Right atrium auricular region (tissue), 2 donors: ENCODE data around the gene ATP13A2. TPM values are rescaled to one million over a fixed set of nuclear protein-coding genes. Genes with fewer than 3 reads are reported as not detected.

ENCODE experiments used
- DNase-seq: peaks from one replicate; pipeline ENCODE4 v3.0.0-alpha.2; 2019; ENCODE audit warnings: low spot score
- H3K27ac ChIP-seq, 2 donors: fragments of 200-600 bp; sonication (generic); 1 replicate in 1 of 2; 2 replicates in 1 of 2; pipeline ENCODE4 v1.5.1; 2016 to 2019
- H3K27me3 ChIP-seq, 2 donors: fragments of 200-600 bp; sonication (generic); one replicate each; pipeline versions ENCODE4 v1.5.1 to v1.6.0; 2017 to 2019
- H3K36me3 ChIP-seq: fragments of 200-600 bp; sonication (generic); one replicate; pipeline ENCODE4 v1.5.1; 2016
- H3K4me1 ChIP-seq, 2 donors: fragments of 200-600 bp; sonication (generic); one replicate each; pipeline versions ENCODE4 v1.5.1 to v1.6.0; 2017 to 2019
- H3K4me3 ChIP-seq, 2 donors: fragments of 200-600 bp; sonication (generic); 1 replicate in 1 of 2; 2 replicates in 1 of 2; pipeline ENCODE4 v1.5.1; 2017 to 2019; ENCODE audit warnings: mild to moderate bottlenecking in 1 of 2, moderate library complexity in 1 of 2
- H3K9me3 ChIP-seq, 2 donors: fragments of 200-600 bp; sonication (generic); one replicate each; pipeline ENCODE4 v1.5.1; 2019
- total RNA-seq, 2 donors: library from RNA; depleted of rRNA; stranded (reverse); fragments of >200 nt; gene quantifications; one replicate each; pipeline ENCODE4 v1.1.0, GENCODE V29; 2016
- TF ChIP-seq, protein P1 (sequence below), 2 donors: fragments of 200-600 bp; sonication (generic); IDR thresholded peaks; one replicate each; pipeline ENCODE4 v1.5.1; 2019; ENCODE audit warnings: antibody characterized with exemption in 2 of 2

Gene ATP13A2
- total RNA-seq, 2 donors from 2014 or later = 13.6 to 24.2 TPM

DNA sequence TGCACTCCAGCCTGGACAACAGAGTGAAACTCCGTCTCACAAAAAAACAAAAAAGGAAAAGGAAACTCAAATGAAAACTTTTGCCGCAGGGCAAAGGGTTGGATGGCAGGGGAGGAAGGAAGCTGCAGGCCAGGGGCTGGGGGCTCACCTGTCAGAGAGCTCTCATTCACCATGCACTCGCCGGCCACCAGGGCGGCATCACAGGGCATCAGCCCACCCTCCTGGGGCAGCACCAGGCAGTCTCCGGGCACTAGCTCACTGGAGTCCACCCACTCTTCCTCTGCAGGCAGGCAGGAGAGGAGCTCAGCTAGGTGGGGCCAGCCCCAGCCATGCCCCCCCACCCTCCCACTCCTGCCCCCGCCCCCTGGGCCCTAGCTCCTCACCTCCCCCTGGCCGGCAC lies 11.9 kb downstream of the ATP13A2 start:
- Histone ChIP-seq H3K9me3 (no peaks in the 10 kb centered on the region), H3K4me3 (no peak overlapping the region), H3K4me1 (no peaks in the 10 kb centered on the region), H3K27me3 (no peaks in the 10 kb centered on the region), H3K36me3 (peaks cover 69% of the 10 kb centered on the region), H3K27ac (no peak overlapping the region)
- TF ChIP-seq, protein P1, sequence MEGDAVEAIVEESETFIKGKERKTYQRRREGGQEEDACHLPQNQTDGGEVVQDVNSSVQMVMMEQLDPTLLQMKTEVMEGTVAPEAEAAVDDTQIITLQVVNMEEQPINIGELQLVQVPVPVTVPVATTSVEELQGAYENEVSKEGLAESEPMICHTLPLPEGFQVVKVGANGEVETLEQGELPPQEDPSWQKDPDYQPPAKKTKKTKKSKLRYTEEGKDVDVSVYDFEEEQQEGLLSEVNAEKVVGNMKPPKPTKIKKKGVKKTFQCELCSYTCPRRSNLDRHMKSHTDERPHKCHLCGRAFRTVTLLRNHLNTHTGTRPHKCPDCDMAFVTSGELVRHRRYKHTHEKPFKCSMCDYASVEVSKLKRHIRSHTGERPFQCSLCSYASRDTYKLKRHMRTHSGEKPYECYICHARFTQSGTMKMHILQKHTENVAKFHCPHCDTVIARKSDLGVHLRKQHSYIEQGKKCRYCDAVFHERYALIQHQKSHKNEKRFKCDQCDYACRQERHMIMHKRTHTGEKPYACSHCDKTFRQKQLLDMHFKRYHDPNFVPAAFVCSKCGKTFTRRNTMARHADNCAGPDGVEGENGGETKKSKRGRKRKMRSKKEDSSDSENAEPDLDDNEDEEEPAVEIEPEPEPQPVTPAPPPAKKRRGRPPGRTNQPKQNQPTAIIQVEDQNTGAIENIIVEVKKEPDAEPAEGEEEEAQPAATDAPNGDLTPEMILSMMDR (IDR thresholded peaks at IDR 0.05) = no peak
- no peak for DNase-seq

DNA sequence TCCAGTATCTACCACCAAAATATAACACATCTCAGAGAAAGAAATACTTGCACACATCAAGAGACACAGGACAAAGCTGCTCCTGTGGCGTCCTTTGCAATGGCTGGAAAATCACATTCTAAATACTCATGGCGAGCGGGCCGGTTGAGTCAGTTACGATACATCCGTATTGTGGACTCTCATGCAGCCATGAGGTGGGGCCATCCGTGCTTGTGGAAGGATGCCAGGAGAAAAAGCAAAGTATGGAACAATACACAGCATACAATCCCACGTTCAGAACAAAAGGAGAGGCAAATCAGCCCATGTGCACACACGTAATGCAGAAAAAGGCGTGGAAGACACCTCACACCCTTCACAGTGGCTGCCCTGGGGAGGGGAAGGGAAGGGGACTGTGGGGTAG lies 13.1 kb downstream of the ATP13A2 start:
- DNase-seq = no peak
- Histone ChIP-seq H3K27me3 (no peaks in the 10 kb centered on the region), H3K4me1 (no peaks in the 10 kb centered on the region), H3K4me3 (no peak overlapping the region), H3K27ac (no peak overlapping the region), H3K36me3 (peaks cover 57% of the 10 kb centered on the region), H3K9me3 (no peaks in the 10 kb centered on the region)
- TF ChIP-seq, protein P1 (IDR thresholded peaks at IDR 0.05) = no peak

DNA sequence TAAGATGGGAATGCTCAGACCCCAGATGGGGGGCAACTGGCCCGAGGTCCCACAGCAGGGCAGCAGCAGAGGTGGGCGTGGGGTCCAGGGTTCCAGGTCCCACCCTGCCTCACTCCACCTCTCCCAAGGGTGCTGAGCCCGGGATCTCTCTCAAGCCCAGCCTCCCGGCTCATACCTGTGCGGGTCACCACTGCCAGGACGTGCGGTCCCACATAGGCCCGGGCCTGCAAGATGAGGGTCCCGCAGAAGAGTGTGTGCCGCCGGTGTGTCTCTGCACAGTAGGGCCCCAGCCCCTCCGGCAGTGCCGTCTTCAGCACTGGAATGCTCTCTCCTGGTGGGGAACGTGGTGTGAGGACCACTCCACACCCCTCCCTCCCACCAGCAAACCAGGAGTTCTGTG lies 14.9 kb downstream of the ATP13A2 start:
- Histone ChIP-seq H3K9me3 (no peaks in the 10 kb centered on the region), H3K27ac (no peak overlapping the region), H3K27me3 (no peaks in the 10 kb centered on the region), H3K4me3 (no peak overlapping the region), H3K36me3 (peaks cover 50% of the 10 kb centered on the region), H3K4me1 (no peaks in the 10 kb centered on the region)
- TF ChIP-seq, protein P1 (IDR thresholded peaks at IDR 0.05) = no peak
- no peak for DNase-seq

DNA sequence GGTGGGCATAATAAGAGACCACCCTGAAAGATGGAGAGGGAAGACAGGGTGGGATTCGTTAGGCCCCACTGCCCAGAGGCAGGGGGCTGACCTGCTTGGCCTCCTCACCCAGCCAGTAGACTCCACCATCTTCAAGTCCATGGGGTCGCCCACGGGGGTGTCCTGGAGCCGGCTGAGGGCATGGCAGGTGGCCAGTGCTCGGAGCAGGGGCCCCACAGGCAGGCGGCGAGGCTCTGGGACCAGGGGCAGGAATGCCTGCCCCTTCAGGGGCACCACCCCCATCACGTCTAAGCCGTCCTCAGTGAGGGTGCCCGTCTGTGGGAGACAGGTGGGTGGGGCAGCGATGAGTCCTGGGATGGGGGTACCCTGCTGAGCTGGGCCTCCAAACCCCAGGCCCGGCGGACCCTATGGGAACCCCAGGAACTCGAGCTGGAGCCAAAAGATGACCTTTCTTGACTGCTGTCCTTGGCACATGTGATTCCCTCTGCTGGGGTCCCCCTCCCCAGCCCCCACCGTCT lies 18.1 kb downstream of the ATP13A2 start:
- no peaks in the 10 kb centered on the region for H3K27me3 ChIP-seq
- TF ChIP-seq, protein P1 (IDR thresholded peaks at IDR 0.05) = no peak
- no peak overlapping the region for H3K4me3 ChIP-seq
- no peak overlapping the region for H3K27ac ChIP-seq
- no peak for DNase-seq
- peaks cover 42% of the 10 kb centered on the region for H3K36me3 ChIP-seq
- H3K9me3 ChIP-seq = no peaks in the 10 kb centered on the region
- no peaks in the 10 kb centered on the region for H3K4me1 ChIP-seq

DNA sequence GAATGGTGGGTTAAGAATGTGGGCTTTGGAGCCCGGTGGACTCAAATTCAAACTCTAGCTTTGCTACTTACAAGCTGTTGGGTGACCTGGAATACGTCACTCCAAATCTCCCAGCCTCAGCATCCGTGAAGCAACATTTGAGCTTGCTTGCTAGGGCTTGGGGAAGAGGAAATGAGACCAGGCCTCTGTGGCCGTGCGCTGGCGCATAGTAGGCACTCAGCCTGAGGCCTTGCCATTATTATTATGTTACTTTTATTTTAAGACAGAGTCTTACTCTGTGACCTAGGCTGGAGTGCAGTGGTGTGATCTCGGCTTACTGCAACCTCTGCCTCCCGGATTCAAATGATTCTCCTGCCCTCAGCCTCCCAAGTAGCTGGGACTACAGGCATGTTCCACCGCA lies 19.1 kb downstream of the ATP13A2 start:
- Histone ChIP-seq H3K27me3 (no peaks in the 10 kb centered on the region), H3K36me3 (peaks cover 39% of the 10 kb centered on the region), H3K27ac (no peak overlapping the region), H3K4me3 (no peak overlapping the region), H3K4me1 (no peaks in the 10 kb centered on the region), H3K9me3 (no peaks in the 10 kb centered on the region)
- TF ChIP-seq, protein P1 (IDR thresholded peaks at IDR 0.05) = no peak
- no peak for DNase-seq

DNA sequence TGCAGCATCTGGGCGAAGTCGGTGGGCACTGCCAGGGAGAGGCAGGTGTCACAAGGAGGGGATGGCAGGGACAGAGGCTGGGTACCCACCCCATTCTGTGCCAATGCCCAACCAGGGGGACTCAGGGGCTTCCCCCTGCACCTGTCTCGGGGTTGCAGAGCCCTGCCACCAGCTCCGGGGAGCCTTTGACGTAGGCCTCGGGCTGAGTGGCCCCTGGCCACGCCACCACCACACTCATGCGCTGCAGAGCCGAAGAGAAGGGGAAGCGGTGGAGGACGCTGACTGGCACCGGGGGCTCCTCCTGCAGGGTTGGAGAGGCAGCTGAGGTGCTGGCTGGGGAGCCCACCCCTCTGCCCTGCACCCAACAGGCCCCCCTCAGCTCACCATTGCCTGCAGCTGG lies 19.6 kb downstream of the ATP13A2 start:
- H3K36me3 ChIP-seq = peaks cover 42% of the 10 kb centered on the region
- no peak overlapping the region for H3K4me3 ChIP-seq
- no peaks in the 10 kb centered on the region for H3K4me1 ChIP-seq
- no peaks in the 10 kb centered on the region for H3K27me3 ChIP-seq
- no peak overlapping the region for H3K27ac ChIP-seq
- TF ChIP-seq, protein P1 (IDR thresholded peaks at IDR 0.05) = no peak
- no peak for DNase-seq
- H3K9me3 ChIP-seq = no peaks in the 10 kb centered on the region
